C4-2B (cell line): ENCODE data around the gene RTCA.

Experiments
- ZFX ChIP-seq: fragments of 450-650 bp; IDR thresholded peaks from 2 replicates; pipeline ENCODE4 v1.6.1; 2017
- TF ChIP-seq, protein P1 (sequence below): fragments of 450-650 bp; conservative IDR thresholded peaks from 2 replicates; pipeline ENCODE4 v1.5.1; 2017; ENCODE audit warnings: mild to moderate bottlenecking

DNA sequence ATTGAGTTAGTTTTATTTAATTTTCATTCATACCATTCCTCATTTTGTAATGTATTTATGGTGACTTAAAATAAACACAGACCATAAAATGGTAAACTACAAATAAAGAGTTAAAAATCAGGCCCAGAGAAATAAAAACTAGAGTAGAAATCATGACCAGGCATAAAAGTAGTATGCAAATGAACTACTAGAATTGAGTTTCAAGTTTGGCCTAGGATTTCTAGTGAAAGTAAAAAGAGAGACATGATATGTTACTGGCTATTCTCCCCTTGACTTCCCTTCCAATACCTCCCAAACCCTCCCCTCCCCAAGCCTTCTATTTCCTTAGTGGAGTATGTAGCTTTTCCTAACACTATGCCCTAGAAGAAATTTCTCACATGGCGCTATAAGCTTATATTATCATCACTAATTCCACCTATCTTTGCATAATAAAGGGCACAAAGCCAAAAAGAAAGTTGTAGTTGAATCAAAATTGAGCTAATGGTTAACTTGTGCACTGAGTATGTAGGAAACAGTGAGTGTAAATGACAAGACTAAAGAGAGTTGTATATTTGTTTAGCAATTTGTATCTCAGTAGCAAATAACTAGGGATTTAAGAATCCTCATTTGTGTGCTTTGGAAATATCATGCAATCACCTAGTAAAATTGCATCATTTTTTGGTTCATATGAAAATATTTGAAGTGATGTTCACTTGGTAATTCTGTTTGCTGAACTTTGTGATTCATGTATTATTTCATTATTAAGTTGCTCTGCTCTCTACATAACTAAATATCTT is 56.6 kb downstream of the RTCA start:
- TF ChIP-seq, protein P1, sequence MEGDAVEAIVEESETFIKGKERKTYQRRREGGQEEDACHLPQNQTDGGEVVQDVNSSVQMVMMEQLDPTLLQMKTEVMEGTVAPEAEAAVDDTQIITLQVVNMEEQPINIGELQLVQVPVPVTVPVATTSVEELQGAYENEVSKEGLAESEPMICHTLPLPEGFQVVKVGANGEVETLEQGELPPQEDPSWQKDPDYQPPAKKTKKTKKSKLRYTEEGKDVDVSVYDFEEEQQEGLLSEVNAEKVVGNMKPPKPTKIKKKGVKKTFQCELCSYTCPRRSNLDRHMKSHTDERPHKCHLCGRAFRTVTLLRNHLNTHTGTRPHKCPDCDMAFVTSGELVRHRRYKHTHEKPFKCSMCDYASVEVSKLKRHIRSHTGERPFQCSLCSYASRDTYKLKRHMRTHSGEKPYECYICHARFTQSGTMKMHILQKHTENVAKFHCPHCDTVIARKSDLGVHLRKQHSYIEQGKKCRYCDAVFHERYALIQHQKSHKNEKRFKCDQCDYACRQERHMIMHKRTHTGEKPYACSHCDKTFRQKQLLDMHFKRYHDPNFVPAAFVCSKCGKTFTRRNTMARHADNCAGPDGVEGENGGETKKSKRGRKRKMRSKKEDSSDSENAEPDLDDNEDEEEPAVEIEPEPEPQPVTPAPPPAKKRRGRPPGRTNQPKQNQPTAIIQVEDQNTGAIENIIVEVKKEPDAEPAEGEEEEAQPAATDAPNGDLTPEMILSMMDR: no peak
- no peak for TF ChIP-seq ZFX
